Caco-2 (cell line): ENCODE data around the gene HGS. TPM values are rescaled to one million over a fixed set of nuclear protein-coding genes. Genes with fewer than 3 reads are reported as not detected.

Experiments
- BruUV-seq: library from RNA; stranded (reverse); fragments of 400-500 nt; replicated peaks from 2 replicates; lab custom pipeline; 2021; lab: Mats Ljungman, UMichigan
- CTCF ChIA-PET: fragments of 300-600 bp; sonication (Branson Sonifier 250); formaldehyde crosslinking; loops from one replicate; lab custom pipeline; 2022; ENCODE audit warnings: antibody characterized with exemption; lab: Charles Lee
- POLR2A ChIA-PET: fragments of 300-600 bp; sonication (Branson Sonifier 250); formaldehyde crosslinking; loops from one replicate; lab custom pipeline; 2022; ENCODE audit warnings: antibody characterized with exemption; lab: Charles Lee
- DNase-seq, 2 experiments: peaks; one replicate each; pipeline versions ENCODE4 v3.0.0 to v3.0.0-alpha.2; 2020 to 2022
- H3K27me3 ChIP-seq: replicated peaks from 2 replicates; pipeline ENCODE4 v1.6.0; 2011; ENCODE audit warnings: low read length; ENCODE audit not compliant: control insufficient read depth, insufficient read depth
- H3K36me3 ChIP-seq: 2 replicates; pipeline ENCODE4 v1.5.1; 2011; ENCODE audit warnings: low read length; ENCODE audit not compliant: control insufficient read depth, insufficient read depth
- H3K4me1 ChIP-seq: fragments of 250-450 bp; sonication (Bioruptor Pico); 2 replicates; pipeline ENCODE4 v1.5.1; 2020; ENCODE audit warnings: mild to moderate bottlenecking
- H3K4me3 ChIP-seq: 2 replicates; pipeline ENCODE4 v1.5.1; 2011; ENCODE audit warnings: low read depth, mild to moderate bottlenecking, control low read depth, low read length
- H3K9me3 ChIP-seq: fragments of 250-450 bp; sonication (Bioruptor Pico); 2 replicates; pipeline ENCODE4 v1.5.1; 2020; ENCODE audit warnings: mild to moderate bottlenecking, moderate library complexity
- H3K27ac Mint-ChIP-seq: one replicate; pipeline ENCODE4 v1.8.0; 2022; ENCODE audit warnings: mixed read lengths; ENCODE audit not compliant: unreplicated experiment
- H3K27me3 Mint-ChIP-seq: one replicate; pipeline ENCODE4 v1.8.0; 2022; ENCODE audit warnings: mixed read lengths; ENCODE audit not compliant: insufficient read depth, unreplicated experiment
- H3K36me3 Mint-ChIP-seq: one replicate; pipeline ENCODE4 v1.8.0; 2022; ENCODE audit warnings: mild to moderate bottlenecking, mixed read lengths; ENCODE audit not compliant: insufficient read depth, unreplicated experiment
- H3K4me1 Mint-ChIP-seq: one replicate; pipeline ENCODE4 v1.8.0; 2022; ENCODE audit warnings: low read depth, mixed read lengths; ENCODE audit not compliant: unreplicated experiment
- H3K4me3 Mint-ChIP-seq: one replicate; pipeline ENCODE4 v1.8.0; 2022; ENCODE audit warnings: mild to moderate bottlenecking, moderate library complexity, mixed read lengths; ENCODE audit not compliant: unreplicated experiment
- H3K9me3 Mint-ChIP-seq: one replicate; pipeline ENCODE4 v1.8.0; 2022; ENCODE audit warnings: mixed read lengths; ENCODE audit not compliant: unreplicated experiment
- intact Hi-C: fragments of 100-400 bp; cut with micrococcal nuclease; formaldehyde crosslinking; loops from one replicate; pipeline ENCODE4 v1.10.0; 2022; ENCODE audit not compliant: unreplicated experiment
- total RNA-seq: library from RNA; stranded (reverse); gene quantifications from 2 replicates; pipeline ENCODE4 v1.2.3, GENCODE V29; 2022
- TF ChIP-seq, protein P1 (sequence below), 2 experiments: fragments of 200-600 bp in 1 of 2; IDR thresholded peaks; 1 replicate in 1 of 2; 2 replicates in 1 of 2; pipeline versions ENCODE4 v1.5.1 to v1.8.0; 2011 to 2022; ENCODE audit warnings: antibody characterized with exemption in 1 of 2, control low read depth in 1 of 2, inconsistent platforms in 1 of 2, low read depth in 1 of 2, low read length in 1 of 2, mild to moderate bottlenecking in 1 of 2, moderate library complexity in 1 of 2; ENCODE audit not compliant: insufficient read depth in 1 of 2, severe bottlenecking in 1 of 2, unreplicated experiment in 1 of 2

HGS gene
- total RNA-seq, 1 experiment from 2014 or later = 176 TPM

GRCh38 chr17:81706757-81707624, 23.2 kb downstream of the HGS start:
- H3K9me3 ChIP-seq = no peaks in the 10 kb centered on the region
- DNase-seq = no peak
- no peak overlapping the region for H3K4me3 ChIP-seq
- Mint-ChIP-seq H3K36me3 (peaks cover 94% of the 10 kb centered on the region), H3K4me3 (no peak overlapping the region), H3K4me1 (peaks cover 17% of the 10 kb centered on the region), H3K27ac (no peak overlapping the region), H3K27me3 (no peaks in the 10 kb centered on the region), H3K9me3 (no peaks in the 10 kb centered on the region)
- TF ChIP-seq, protein P1, sequence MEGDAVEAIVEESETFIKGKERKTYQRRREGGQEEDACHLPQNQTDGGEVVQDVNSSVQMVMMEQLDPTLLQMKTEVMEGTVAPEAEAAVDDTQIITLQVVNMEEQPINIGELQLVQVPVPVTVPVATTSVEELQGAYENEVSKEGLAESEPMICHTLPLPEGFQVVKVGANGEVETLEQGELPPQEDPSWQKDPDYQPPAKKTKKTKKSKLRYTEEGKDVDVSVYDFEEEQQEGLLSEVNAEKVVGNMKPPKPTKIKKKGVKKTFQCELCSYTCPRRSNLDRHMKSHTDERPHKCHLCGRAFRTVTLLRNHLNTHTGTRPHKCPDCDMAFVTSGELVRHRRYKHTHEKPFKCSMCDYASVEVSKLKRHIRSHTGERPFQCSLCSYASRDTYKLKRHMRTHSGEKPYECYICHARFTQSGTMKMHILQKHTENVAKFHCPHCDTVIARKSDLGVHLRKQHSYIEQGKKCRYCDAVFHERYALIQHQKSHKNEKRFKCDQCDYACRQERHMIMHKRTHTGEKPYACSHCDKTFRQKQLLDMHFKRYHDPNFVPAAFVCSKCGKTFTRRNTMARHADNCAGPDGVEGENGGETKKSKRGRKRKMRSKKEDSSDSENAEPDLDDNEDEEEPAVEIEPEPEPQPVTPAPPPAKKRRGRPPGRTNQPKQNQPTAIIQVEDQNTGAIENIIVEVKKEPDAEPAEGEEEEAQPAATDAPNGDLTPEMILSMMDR (IDR thresholded peaks at IDR 0.05; ENCODE audit: insufficient read depth in 1 of 2, low read depth in 1 of 2, low read length in 1 of 2, severe bottlenecking in 1 of 2, unreplicated experiment in 1 of 2) = peak in 1 of 2 experiments; percentile 23
- intact Hi-C loops = no loop called here
- H3K4me1 ChIP-seq = peaks cover 30% of the 10 kb centered on the region
- BruUV-seq = TSS peak; percentile 19
- H3K27me3 ChIP-seq = no peaks in the 10 kb centered on the region
- peaks cover 7% of the 10 kb centered on the region for H3K36me3 ChIP-seq
- CTCF ChIA-PET = no interaction called here
- POLR2A ChIA-PET = interaction anchor here (1.0 kb wide), 1 partner anchor 24 kb away, joined by 5 read pairs; the partner anchor contains the start of gene ARL16

GRCh38 chr17:81707725-81708646, 24.2 kb downstream of the HGS start:
- no TSS peak for BruUV-seq
- no peaks in the 10 kb centered on the region for H3K27me3 Mint-ChIP-seq
- H3K4me3 Mint-ChIP-seq = no peak overlapping the region
- no peaks in the 10 kb centered on the region for H3K27me3 ChIP-seq
- no peaks in the 10 kb centered on the region for H3K9me3 Mint-ChIP-seq
- CTCF ChIA-PET = no interaction called here
- peaks cover 27% of the 10 kb centered on the region for H3K4me1 ChIP-seq
- TF ChIP-seq, protein P1 (IDR thresholded peaks at IDR 0.05; ENCODE audit: insufficient read depth in 1 of 2, low read depth in 1 of 2, low read length in 1 of 2, severe bottlenecking in 1 of 2, unreplicated experiment in 1 of 2) = no peak
- intact Hi-C loops = no loop called here
- H3K4me3 ChIP-seq = no peak overlapping the region
- no peak for DNase-seq
- H3K4me1 Mint-ChIP-seq = peaks cover 9% of the 10 kb centered on the region
- POLR2A ChIA-PET = interaction anchor here (0.9 to 1.0 kb wide), 2 partner anchors 24 to 25 kb away, joined by 3 to 5 read pairs; partner anchors contain the start of genes ARL16 and HGS
- H3K27ac Mint-ChIP-seq = peak overlapping the region; percentile 53
- H3K36me3 ChIP-seq = peaks cover 4% of the 10 kb centered on the region
- H3K36me3 Mint-ChIP-seq = peaks cover 94% of the 10 kb centered on the region
- H3K9me3 ChIP-seq = no peaks in the 10 kb centered on the region

DNA sequence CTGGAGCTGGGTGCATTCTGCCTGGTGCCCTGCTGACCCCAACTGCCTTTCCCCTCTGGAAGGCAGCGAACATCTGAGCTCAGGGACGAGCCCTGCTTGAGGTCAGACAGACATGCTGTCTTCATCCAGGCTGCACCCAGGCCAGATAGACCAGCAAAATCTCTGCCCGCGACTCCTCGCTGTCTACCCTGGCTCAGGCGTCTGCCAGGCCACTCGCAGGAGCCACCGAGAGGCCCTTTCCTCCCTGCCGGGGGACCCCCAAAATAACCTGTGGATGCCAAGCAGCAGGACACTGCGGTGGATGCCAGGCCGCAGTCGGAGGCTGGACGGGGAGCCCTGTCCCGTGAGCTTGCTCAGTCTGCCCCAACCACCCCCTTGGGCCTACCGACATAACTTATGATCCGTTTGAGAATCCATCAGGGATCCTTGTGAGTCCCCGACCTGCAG, 25.0 kb downstream of the HGS start:
- H3K9me3 Mint-ChIP-seq = no peaks in the 10 kb centered on the region
- intact Hi-C loops = no loop called here
- Histone ChIP-seq H3K9me3 (no peaks in the 10 kb centered on the region), H3K4me1 (peaks cover 34% of the 10 kb centered on the region), H3K27me3 (no peaks in the 10 kb centered on the region), H3K36me3 (peaks cover 4% of the 10 kb centered on the region), H3K4me3 (no peak overlapping the region)
- no peak overlapping the region for H3K4me3 Mint-ChIP-seq
- BruUV-seq = no TSS peak
- H3K36me3 Mint-ChIP-seq = peaks cover 94% of the 10 kb centered on the region
- no peak for DNase-seq
- peak overlapping the region; percentile 53 for H3K27ac Mint-ChIP-seq
- H3K27me3 Mint-ChIP-seq = no peaks in the 10 kb centered on the region
- POLR2A ChIA-PET = interaction anchor here (0.9 kb wide), 1 partner anchor 25 kb away, joined by 3 read pairs; the partner anchor contains the start of genes ARL16 and HGS
- peaks cover 9% of the 10 kb centered on the region for H3K4me1 Mint-ChIP-seq
- TF ChIP-seq, protein P1 (IDR thresholded peaks at IDR 0.05; ENCODE audit: insufficient read depth in 1 of 2, low read depth in 1 of 2, low read length in 1 of 2, severe bottlenecking in 1 of 2, unreplicated experiment in 1 of 2) = no peak
- CTCF ChIA-PET = no interaction called here
